Bronchial epithelial cell (primary cell): ENCODE measurements around the gene STATH. TPM values are rescaled to one million over a fixed set of nuclear protein-coding genes. Genes with fewer than 3 reads are reported as not detected.

Experiments used
- DNase-seq: peaks from one replicate; pipeline ENCODE4 v3.0.0-alpha.2; 2010; ENCODE audit warnings: low read depth
- FAIRE-seq: peaks from 2 replicates; lab custom pipeline; 2011; peaks lifted over from hg19 to GRCh38; lab: Jason Lieb, UNC
- H3K27me3 ChIP-seq: 2 replicates; pipeline ENCODE4 v1.5.1; 2011; ENCODE audit warnings: low read length; ENCODE audit not compliant: control insufficient read depth, insufficient read depth
- H3K36me3 ChIP-seq: 2 replicates; pipeline ENCODE4 v1.5.1; 2011; ENCODE audit warnings: low read length; ENCODE audit not compliant: control insufficient read depth, insufficient read depth
- H3K4me3 ChIP-seq: 2 replicates; pipeline ENCODE4 v1.5.1; 2011; ENCODE audit warnings: mild to moderate bottlenecking, low read depth, low read length, control low read depth
- CTCF ChIP-seq: IDR thresholded peaks from 2 replicates; pipeline ENCODE4 v1.5.1; 2011; ENCODE audit warnings: mild to moderate bottlenecking, moderate library complexity, low read length, control low read depth, inconsistent platforms; ENCODE audit not compliant: insufficient read depth, severe bottlenecking
- total RNA-seq: library from RNA; depleted of rRNA; stranded (reverse); fragments of >200 nt; gene quantifications from 2 replicates; pipeline ENCODE4 v1.2.1, GENCODE V29; 2014

The STATH gene, protein sequence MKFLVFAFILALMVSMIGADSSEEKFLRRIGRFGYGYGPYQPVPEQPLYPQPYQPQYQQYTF
- not detected in 2 replicates for total RNA-seq

DNA sequence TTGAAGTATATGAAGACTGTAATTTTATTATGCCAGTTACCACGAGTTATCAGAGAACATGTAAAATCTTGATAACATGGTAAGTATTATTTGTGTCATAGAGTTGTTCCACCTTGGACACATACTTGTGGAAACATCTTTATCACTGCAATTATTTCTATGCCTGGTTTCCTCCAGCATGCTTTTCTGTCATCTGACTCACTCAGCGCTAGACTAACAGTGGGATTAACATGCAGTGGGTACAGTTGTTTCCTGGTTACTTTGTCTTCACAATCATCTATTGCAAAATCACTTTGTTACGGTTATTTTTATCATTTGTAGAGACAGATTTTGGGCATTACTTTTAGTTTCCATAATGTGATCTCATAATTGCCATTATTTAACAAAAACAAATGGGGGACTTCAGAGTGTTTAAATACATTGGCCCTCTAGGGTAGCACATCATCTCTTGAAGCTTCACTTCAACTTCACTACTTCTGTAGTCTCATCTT, at the start of gene STATH:
Gene STATH, plus strand, starts transcription at position 441 of the 491 bp plus-strand sequence. CDS start 2,472 bp downstream, outside the sequence.
- Histone ChIP-seq H3K4me3 (no peak within 1 kb of the TSS), H3K36me3 (no peaks in the 10 kb centered on the region), H3K27me3 (no peaks in the 10 kb centered on the region)
- no peak for TF ChIP-seq CTCF
- DNase-seq (peak; percentile 71), FAIRE-seq (no peak)

GRCh38 chr4:69951602-69952001, 44.2 kb upstream of the STATH start:
- Histone ChIP-seq H3K4me3 (no peak overlapping the region), H3K27me3 (no peaks in the 10 kb centered on the region), H3K36me3 (no peaks in the 10 kb centered on the region)
- TF ChIP-seq CTCF: no peak
- DNase-seq (peak; percentile 8), FAIRE-seq (no peak)

- Histone ChIP-seq H3K4me3 (no peak overlapping the region), H3K36me3 (no peaks in the 10 kb centered on the region), H3K27me3 (no peaks in the 10 kb centered on the region)
- FAIRE-seq (peak; percentile 36), DNase-seq (peak; percentile 25)
- TF ChIP-seq CTCF: no peak
These were observed 38.6 kb upstream of the STATH start for GRCh38 chr4:69957209-69957608.

- H3K27me3 ChIP-seq: no peaks in the 10 kb centered on the region
- TF ChIP-seq CTCF: no peak
- no peaks in the 10 kb centered on the region for H3K36me3 ChIP-seq
- H3K4me3 ChIP-seq: no peak within 1 kb of the TSS
- FAIRE-seq (no peak), DNase-seq (no peak)
These were observed 30.1 kb upstream of the STATH start, which contains the start of gene CSN2 for GRCh38 chr4:69965628-69966027. CSN2 (minus strand) TSS chr4:69965728; CDS start chr4:69960995, 4,733 bp downstream.

DNA sequence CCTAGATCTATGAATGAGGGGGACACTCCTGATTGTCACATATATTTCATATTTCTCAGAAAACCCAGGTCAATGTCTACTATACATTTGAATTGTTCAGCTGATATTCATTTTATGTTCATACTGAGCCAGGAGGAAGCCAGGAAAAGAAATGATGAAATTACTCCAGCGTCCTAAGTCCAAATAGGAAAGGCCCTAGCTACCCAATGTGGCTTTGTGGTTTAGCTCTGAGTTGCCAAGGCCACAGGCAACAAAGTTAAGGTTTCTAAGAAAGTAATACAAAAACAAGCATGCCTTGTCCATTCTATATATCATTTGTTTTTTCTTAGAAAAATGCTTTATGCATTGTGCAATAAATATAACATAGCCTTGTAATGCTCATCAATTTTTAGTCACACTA, 25.7 kb upstream of the STATH start:
- no peaks in the 10 kb centered on the region for H3K36me3 ChIP-seq
- DNase-seq (no peak), FAIRE-seq (no peak)
- no peak for TF ChIP-seq CTCF
- no peak overlapping the region for H3K4me3 ChIP-seq
- H3K27me3 ChIP-seq: no peaks in the 10 kb centered on the region

DNA sequence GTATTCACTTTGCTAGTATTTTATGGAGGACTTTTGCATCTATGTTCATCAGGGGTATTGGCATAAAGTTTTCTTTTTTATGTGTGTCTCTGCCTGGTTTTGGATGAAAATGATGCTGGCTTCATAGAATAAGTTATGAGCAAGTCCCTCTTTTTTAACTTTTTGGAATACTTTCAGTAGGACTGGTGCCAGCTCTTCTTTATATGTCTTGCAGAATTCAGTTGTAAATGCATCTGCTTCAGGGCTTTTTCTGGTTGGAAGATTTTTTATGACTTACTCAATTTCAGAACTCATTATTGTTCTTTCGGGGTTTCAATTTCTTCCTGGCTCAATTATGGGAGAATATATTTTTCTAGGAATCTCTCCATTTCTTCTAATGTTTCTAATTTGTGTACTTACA, 21.1 kb upstream of the STATH start:
- Histone ChIP-seq H3K4me3 (no peak overlapping the region), H3K36me3 (no peaks in the 10 kb centered on the region), H3K27me3 (peaks cover 2% of the 10 kb centered on the region)
- no peak for TF ChIP-seq CTCF
- no peak for DNase-seq
- FAIRE-seq: no peak
